CD4-positive, alpha-beta T cell treated with Interleukin-4 for 4 hours (primary cell): Measurements from ENCODE around the gene PPP2R2C.

Experiments
- DNase-seq: peaks from one replicate; pipeline ENCODE4 v3.0.0-alpha.2; 2020

PPP2R2C gene

GRCh38 chr4:6324999-6325787 is 147.2 kb downstream of the PPP2R2C start:
- no peak for DNase-seq

- DNase-seq = no peak
These were observed 147.9 kb downstream of the PPP2R2C start for GRCh38 chr4:6324461-6324998.

GRCh38 chr4:6322761-6323566 is 149.4 kb downstream of the PPP2R2C start:
- no peak for DNase-seq

- no peak for DNase-seq
These were observed 150.2 kb downstream of the PPP2R2C start for GRCh38 chr4:6322067-6322760.

- no peak for DNase-seq
These were observed 151.1 kb downstream of the PPP2R2C start for GRCh38 chr4:6321361-6321760.

- no peak for DNase-seq
These were observed 151.8 kb downstream of the PPP2R2C start for GRCh38 chr4:6320663-6321062.

GRCh38 chr4:6319530-6320150 is 152.8 kb downstream of the PPP2R2C start:
- no peak for DNase-seq

GRCh38 chr4:6318206-6318605 is 154.2 kb downstream of the PPP2R2C start:
- no peak for DNase-seq

- no peak for DNase-seq
These were observed 155.9 kb downstream of the PPP2R2C start for GRCh38 chr4:6316461-6317003.

GRCh38 chr4:6313216-6313615 is 159.2 kb downstream of the PPP2R2C start:
- no peak for DNase-seq

- DNase-seq = no peak
These were observed 162.6 kb downstream of the PPP2R2C start for GRCh38 chr4:6309777-6310176.

GRCh38 chr4:6308899-6309643 is 163.3 kb downstream of the PPP2R2C start:
- DNase-seq = no peak

GRCh38 chr4:6307891-6308290 is 164.5 kb downstream of the PPP2R2C start:
- no peak for DNase-seq

- DNase-seq = no peak
These were observed 165.2 kb downstream of the PPP2R2C start for GRCh38 chr4:6307230-6307629.

- DNase-seq = no peak
These were observed 166.1 kb downstream of the PPP2R2C start for GRCh38 chr4:6306299-6306698.

GRCh38 chr4:6303943-6304342 is 168.5 kb downstream of the PPP2R2C start:
- DNase-seq = no peak

GRCh38 chr4:6302869-6303268 is 169.5 kb downstream of the PPP2R2C start:
- no peak for DNase-seq

GRCh38 chr4:6301732-6302442 is 170.5 kb downstream of the PPP2R2C start:
- no peak for DNase-seq

GRCh38 chr4:6301051-6301731 is 171.2 kb downstream of the PPP2R2C start:
- no peak for DNase-seq

GRCh38 chr4:6300359-6300758 is 172.1 kb downstream of the PPP2R2C start:
- DNase-seq = no peak
